OCI-LY3 (cell line): Measurements from ENCODE around the gene FBRSL1.

Source experiments
- H2AFZ ChIP-seq: fragments of 200-600, 300-600 bp; shearing (Covaris generic); 2 replicates; pipeline ENCODE4 v1.6.0; 2014; ENCODE audit warnings: antibody characterized with exemption, low read depth, low read length
- H3K27ac ChIP-seq: fragments of 200-600, 300-600 bp; sonication (generic); 2 replicates; pipeline ENCODE4 v1.5.1; 2014; ENCODE audit warnings: mild to moderate bottlenecking, low read length, moderate library complexity, mixed read lengths
- H3K27me3 ChIP-seq: fragments of 200-600, 300-600 bp; sonication (generic); 2 replicates; pipeline ENCODE4 v1.6.1; 2014; ENCODE audit warnings: low read depth, low read length, mixed read lengths
- H3K36me3 ChIP-seq: fragments of 200-600, 300-600 bp; sonication (generic); replicated peaks from 2 replicates; pipeline ENCODE3; 2014; ENCODE audit warnings: low read depth, low read length, mixed read lengths
- H3K4me1 ChIP-seq: fragments of 300-600, 200-600 bp; sonication (generic); 2 replicates; pipeline ENCODE4 v1.6.1; 2014; ENCODE audit warnings: low read length, mixed read lengths
- H3K4me2 ChIP-seq: fragments of 200-600, 300-600 bp; sonication (generic); 2 replicates; pipeline ENCODE4 v1.6.1; 2014; ENCODE audit warnings: low read length, mixed read lengths
- H3K4me3 ChIP-seq: fragments of 300-600, 200-600 bp; sonication (generic); 2 replicates; pipeline ENCODE4 v1.5.1; 2014; ENCODE audit warnings: antibody characterized with exemption, mild to moderate bottlenecking, low read length, moderate library complexity
- H3K79me2 ChIP-seq: fragments of 300-600, 200-600 bp; shearing (Covaris generic); 2 replicates; pipeline ENCODE4 v1.6.1; 2014; ENCODE audit warnings: mild to moderate bottlenecking, low read length, mixed read lengths
- H3K9ac ChIP-seq: fragments of 300-600, 200-600 bp; shearing (Covaris generic); 2 replicates; pipeline ENCODE4 v1.6.0; 2014; ENCODE audit warnings: mild to moderate bottlenecking, low read length, moderate library complexity
- H3K9me3 ChIP-seq: fragments of 200-600, 300-600 bp; shearing (Covaris generic); 2 replicates; pipeline ENCODE4 v1.6.1; 2014; ENCODE audit warnings: low read length, mixed read lengths; ENCODE audit not compliant: insufficient read depth
- H4K20me1 ChIP-seq: fragments of 200-600, 300-600 bp; sonication (generic); 2 replicates; pipeline ENCODE4 v1.6.1; 2016; ENCODE audit warnings: low read length, mixed read lengths; ENCODE audit not compliant: insufficient read depth
- CTCF ChIP-seq: fragments of 200-600, 300-600 bp; sonication (generic); IDR thresholded peaks from 2 replicates; pipeline ENCODE4 v1.5.1; 2014; ENCODE audit warnings: antibody characterized with exemption, low read length, low read depth
- EZH2phosphoT487 ChIP-seq: fragments of 200-600 bp; shearing (Covaris generic); IDR thresholded peaks from 2 replicates; pipeline ENCODE4 v1.6.1; 2018; ENCODE audit warnings: antibody characterized with exemption, mixed run types, low read depth

Gene FBRSL1

DNA sequence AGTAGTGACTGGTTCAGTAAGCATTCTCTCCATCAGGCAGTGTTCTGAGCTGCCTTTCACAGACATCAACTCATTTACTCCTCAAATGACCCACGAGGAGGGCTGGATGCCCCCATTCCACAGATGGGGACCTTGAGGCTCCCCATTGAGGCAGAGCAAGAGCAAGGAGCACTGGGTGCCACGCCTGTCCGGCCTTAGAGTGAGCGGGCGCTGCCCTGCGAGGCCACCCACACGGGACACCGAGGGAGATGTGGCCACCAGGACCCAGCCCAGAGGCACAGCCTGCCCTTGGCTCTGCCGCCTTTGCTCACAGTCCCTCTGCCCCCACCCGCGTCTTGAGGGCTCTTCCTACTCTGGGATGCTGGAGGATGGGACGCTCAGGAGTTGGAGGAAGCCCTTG lies 3.0 kb downstream of the FBRSL1 start:
- H3K36me3 ChIP-seq: no peaks in the 10 kb centered on the region
- no peak overlapping the region for H3K9ac ChIP-seq
- H3K27ac ChIP-seq: peak overlapping the region; percentile 39; the same call in 1 of the 2 replicates
- TF ChIP-seq EZH2phosphoT487 (no peak), CTCF (no peak)
- H3K4me2 ChIP-seq: peak overlapping the region; percentile 97
- peaks cover 76% of the 10 kb centered on the region for H3K79me2 ChIP-seq
- no peak overlapping the region for H2AFZ ChIP-seq
- peaks cover 73% of the 10 kb centered on the region for H4K20me1 ChIP-seq
- H3K9me3 ChIP-seq: no peaks in the 10 kb centered on the region
- H3K4me3 ChIP-seq: peak overlapping the region; percentile 84; the same call in 1 of the 2 replicates
- peaks cover 12% of the 10 kb centered on the region for H3K27me3 ChIP-seq
- H3K4me1 ChIP-seq: peaks cover 31% of the 10 kb centered on the region

GRCh38 chr12:132493482-132494178 lies 3.7 kb downstream of the FBRSL1 start:
- Histone ChIP-seq H3K36me3 (no peaks in the 10 kb centered on the region), H3K9ac (no peak overlapping the region), H2AFZ (no peak overlapping the region), H3K79me2 (peaks cover 83% of the 10 kb centered on the region), H3K27me3 (peaks cover 6% of the 10 kb centered on the region), H3K4me1 (peaks cover 29% of the 10 kb centered on the region), H4K20me1 (peaks cover 80% of the 10 kb centered on the region), H3K4me3 (no peak overlapping the region), H3K9me3 (no peaks in the 10 kb centered on the region), H3K27ac (no peak overlapping the region), H3K4me2 (no peak overlapping the region)
- TF ChIP-seq EZH2phosphoT487: no peak
- no peak for TF ChIP-seq CTCF

GRCh38 chr12:132494294-132495164 lies 4.6 kb downstream of the FBRSL1 start:
- TF ChIP-seq EZH2phosphoT487 (no peak), CTCF (no peak)
- no peak overlapping the region for H3K9ac ChIP-seq

GRCh38 chr12:132495165-132495544 lies 5.2 kb downstream of the FBRSL1 start:
- Histone ChIP-seq H3K4me2 (no peak overlapping the region), H3K9ac (no peak overlapping the region)

More at GRCh38 chr12:132494294-132495164, 4.6 kb downstream of the FBRSL1 start:
- Histone ChIP-seq H3K27me3 (no peaks in the 10 kb centered on the region), H3K4me2 (no peak overlapping the region), H3K4me3 (no peak overlapping the region), H3K9me3 (no peaks in the 10 kb centered on the region), H2AFZ (no peak overlapping the region), H3K36me3 (no peaks in the 10 kb centered on the region), H3K27ac (no peak overlapping the region), H3K4me1 (peaks cover 25% of the 10 kb centered on the region), H4K20me1 (peaks cover 89% of the 10 kb centered on the region), H3K79me2 (peaks cover 92% of the 10 kb centered on the region)

More at GRCh38 chr12:132495165-132495544, 5.2 kb downstream of the FBRSL1 start:
- Histone ChIP-seq H3K79me2 (peaks cover 98% of the 10 kb centered on the region), H3K36me3 (no peaks in the 10 kb centered on the region), H3K4me3 (no peak overlapping the region), H3K9me3 (no peaks in the 10 kb centered on the region), H2AFZ (no peak overlapping the region), H3K4me1 (peaks cover 25% of the 10 kb centered on the region), H3K27me3 (no peaks in the 10 kb centered on the region), H3K27ac (no peak overlapping the region), H4K20me1 (peaks cover 95% of the 10 kb centered on the region)
- TF ChIP-seq CTCF (no peak), EZH2phosphoT487 (no peak)
